ENCODE results near the gene VTCN1. TPM values are rescaled to one million over a fixed set of nuclear protein-coding genes. Genes with fewer than 3 reads are reported as not detected.
"Not testable (repeated sequence)": the region's sequence is repeated elsewhere in the genome, so short reads cannot be mapped to it uniquely, and the experiment has no call there.

Gene VTCN1
- total RNA-seq, 8 experiments from 2014 or later = 0.22 to 2.0 (median 0.43) TPM; not detected in 2

DNA sequence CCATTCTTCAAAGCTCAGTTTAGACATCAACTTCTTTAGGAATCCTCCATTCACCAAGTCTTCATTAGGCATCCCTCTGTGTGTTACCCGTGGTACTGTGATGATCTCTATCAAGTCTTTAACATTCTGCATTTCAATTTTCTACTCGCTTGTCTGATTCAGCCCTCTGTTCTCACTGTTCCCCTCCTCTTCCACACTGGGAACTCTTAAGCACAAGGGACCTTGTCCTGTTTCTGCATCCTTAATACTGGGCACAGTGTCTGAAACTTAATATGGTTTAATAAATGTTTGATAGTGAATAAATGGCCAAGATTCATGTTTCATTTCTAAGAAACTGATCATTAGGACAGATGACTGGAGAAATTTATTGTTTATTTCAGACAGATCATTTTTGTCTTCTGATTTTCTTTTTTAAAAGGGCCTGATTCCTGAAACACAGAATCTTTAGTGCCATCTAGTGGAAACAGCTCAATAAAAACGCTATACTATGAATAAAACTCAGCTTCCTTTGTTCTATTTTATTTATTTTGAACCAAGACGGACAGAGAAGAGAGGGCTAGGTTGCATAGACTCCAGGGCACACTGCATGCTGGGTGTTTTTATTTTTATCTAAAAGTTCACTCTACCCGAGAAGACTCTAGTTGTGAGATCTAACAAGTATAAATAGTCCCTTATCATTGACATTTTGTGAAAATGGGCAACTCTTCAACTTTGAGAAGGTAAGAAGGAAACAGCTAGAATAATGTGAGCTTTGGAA is 82.2 kb downstream of the VTCN1 start:
- ATAC-seq (replicated peaks in 6 of 8) = peak; percentile 53 to 74 (median 61)
- in situ Hi-C loops (cut with MboI; ENCODE audit: low pct_unique_long_range_greater_than_20kb in 2 of 9, low sequenced_read_pairs in 9 of 9, unreplicated experiment in 9 of 9) = loop anchor here in 1 of 9 experiments (25.0 kb wide), 1 partner anchor 159 kb away; no protein-coding TSS in a partner anchor
- WGBS, 10 experiments = 0 to 88% (median 25%) methylated on average over 1 to 5 of the region's 5 CpGs
- Histone ChIP-seq H3K4me1 (replicated peaks in 1 of 2) (peaks cover 2 to 8% of the 10 kb centered on the region in 2 donors), H3K4me3 (no peak overlapping the region), H3K27ac (no peak overlapping the region)

DNA sequence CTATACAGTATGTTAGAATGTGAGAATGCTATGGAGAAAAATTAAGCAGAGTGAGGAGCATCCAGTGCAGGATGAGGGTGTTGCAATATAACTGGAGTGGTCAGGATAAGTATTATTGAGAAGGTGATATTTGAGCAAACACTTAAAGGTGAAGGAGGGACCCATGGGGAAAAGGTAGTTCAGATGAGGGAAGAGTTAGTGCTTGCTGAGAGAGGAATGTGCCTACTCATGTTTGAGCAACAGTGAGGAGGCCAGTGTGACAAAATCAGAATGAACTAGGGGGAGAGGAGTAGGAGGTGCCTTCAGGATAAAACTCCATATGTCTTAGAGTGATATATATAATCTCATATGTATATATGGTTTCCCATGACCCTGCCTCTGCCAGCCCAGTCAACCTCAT is 82.9 kb downstream of the VTCN1 start:
- in situ Hi-C loops (cut with MboI; ENCODE audit: low pct_unique_long_range_greater_than_20kb in 2 of 9, low sequenced_read_pairs in 9 of 9, unreplicated experiment in 9 of 9) = loop anchor here in 1 of 9 experiments (25.0 kb wide), 1 partner anchor 160 kb away; no protein-coding TSS in a partner anchor
- no peak overlapping the region for H3K27ac ChIP-seq
- peaks cover 2 to 8% of the 10 kb centered on the region in 2 donors for H3K4me1 ChIP-seq (replicated peaks in 1 of 2)
- no peak for ATAC-seq (replicated peaks in 6 of 8)
- H3K4me3 ChIP-seq = no peak overlapping the region

DNA sequence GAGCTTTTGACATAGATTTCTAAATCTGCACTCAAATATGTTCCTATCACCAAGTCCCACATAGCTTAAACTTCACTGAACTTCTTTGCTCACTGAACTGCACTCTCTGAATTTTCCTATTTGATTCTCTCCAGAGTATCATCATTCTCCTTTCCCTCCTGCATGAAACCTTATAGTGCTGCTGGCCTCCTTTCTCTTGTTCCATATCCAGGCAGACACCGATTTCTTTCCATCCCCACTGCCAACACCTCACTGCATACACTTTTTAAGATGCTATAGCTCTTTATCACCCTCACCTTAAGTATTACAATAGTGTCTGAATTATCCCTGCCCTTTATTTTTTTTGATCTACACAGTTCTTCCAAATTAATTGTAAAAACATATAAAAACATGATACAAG is 86.1 kb downstream of the VTCN1 start:
- Histone ChIP-seq H3K4me3 (no peak overlapping the region), H3K4me1 (replicated peaks in 1 of 2) (peaks cover 14 to 18% of the 10 kb centered on the region in 2 donors), H3K27ac (no peak overlapping the region)
- 8 to 100% (median 75%) methylated on average over 1 of the region's 1 CpG; no CpG with 5 or more reads in 1 of the 10 experiments for WGBS, 10 experiments
- no peak for ATAC-seq (replicated peaks in 6 of 8)
- in situ Hi-C loops (cut with MboI; ENCODE audit: low pct_unique_long_range_greater_than_20kb in 2 of 9, low sequenced_read_pairs in 9 of 9, unreplicated experiment in 9 of 9) = loop anchor here in 1 of 9 experiments (25.0 kb wide), 1 partner anchor 163 kb away; no protein-coding TSS in a partner anchor

DNA sequence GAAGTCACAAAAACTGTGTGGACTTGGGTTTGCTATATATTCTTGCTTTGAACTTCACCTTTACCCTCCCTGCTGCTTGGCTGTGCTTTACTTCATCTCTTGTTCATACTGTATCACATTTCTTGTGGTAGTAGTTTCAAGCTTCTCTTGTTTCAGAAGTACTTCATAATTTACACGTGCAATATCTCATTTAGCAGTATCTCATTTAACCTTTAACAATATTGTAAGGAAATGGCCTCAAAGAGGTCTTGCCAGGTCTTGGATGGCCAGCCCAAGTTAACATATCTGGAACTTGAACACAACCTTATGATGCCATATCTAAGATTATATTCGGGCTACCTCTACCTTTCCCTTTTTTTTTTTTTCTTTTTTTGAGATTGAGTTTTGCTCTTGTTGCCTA is 87.5 kb downstream of the VTCN1 start:
- in situ Hi-C loops (cut with MboI; ENCODE audit: low pct_unique_long_range_greater_than_20kb in 2 of 9, low sequenced_read_pairs in 9 of 9, unreplicated experiment in 9 of 9) = no loop called here
- H3K4me3 ChIP-seq = no peak overlapping the region
- 80 to 100% (median 100%) methylated on average over 1 to 2 of the region's 2 CpGs for WGBS, 10 experiments
- ATAC-seq (replicated peaks in 6 of 8) = no peak
- H3K4me1 ChIP-seq (replicated peaks in 1 of 2) = peaks cover 11 to 12% of the 10 kb centered on the region in 2 donors
- H3K27ac ChIP-seq = no peak overlapping the region

DNA sequence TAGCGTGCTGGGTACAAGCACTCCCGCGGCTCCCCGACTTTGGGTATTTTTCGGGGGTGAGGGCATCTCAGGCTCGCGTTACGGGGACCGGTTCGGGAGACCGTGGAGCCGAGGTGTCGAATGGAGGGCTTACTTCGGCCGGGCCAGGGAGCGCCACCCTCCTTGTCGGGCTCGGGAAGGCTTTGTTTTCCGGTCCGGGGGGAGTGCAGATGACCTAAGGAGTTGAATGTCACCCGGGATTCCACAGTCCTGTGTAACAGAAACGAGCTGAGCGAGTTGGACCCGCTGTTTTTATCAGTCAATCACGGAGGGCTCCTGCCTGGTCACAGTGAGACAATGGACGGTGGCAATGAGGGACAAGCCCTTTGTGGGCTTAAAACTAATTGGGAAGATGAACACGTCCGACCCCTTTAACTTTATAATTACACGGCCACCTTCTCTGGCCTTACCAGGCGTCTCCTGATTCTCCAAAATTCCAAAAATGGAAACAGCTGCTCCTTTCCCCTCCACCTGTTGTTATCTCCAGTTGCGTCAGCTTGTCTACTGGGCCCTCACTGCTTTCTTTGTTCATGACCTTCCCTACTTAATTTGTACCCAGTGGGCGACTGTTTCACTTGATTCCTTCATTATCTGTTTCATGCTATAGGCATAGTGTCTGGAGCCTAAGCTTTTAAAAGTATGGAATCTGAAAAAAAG is 88.2 kb downstream of the VTCN1 start:
- ATAC-seq (replicated peaks in 6 of 8) = no peak
- Histone ChIP-seq H3K4me1 (replicated peaks in 1 of 2) (peaks cover 10 to 12% of the 10 kb centered on the region in 2 donors), H3K27ac (peak overlapping the region; percentile 89 to 90), H3K4me3 (peak overlapping the region; percentile 44 to 61 (median 53))
- in situ Hi-C loops (cut with MboI; ENCODE audit: low pct_unique_long_range_greater_than_20kb in 2 of 9, low sequenced_read_pairs in 9 of 9, unreplicated experiment in 9 of 9) = no loop called here
- WGBS, 10 experiments = 36 to 100% (median 83%) methylated on average over 1 to 27 of the region's 32 CpGs

DNA sequence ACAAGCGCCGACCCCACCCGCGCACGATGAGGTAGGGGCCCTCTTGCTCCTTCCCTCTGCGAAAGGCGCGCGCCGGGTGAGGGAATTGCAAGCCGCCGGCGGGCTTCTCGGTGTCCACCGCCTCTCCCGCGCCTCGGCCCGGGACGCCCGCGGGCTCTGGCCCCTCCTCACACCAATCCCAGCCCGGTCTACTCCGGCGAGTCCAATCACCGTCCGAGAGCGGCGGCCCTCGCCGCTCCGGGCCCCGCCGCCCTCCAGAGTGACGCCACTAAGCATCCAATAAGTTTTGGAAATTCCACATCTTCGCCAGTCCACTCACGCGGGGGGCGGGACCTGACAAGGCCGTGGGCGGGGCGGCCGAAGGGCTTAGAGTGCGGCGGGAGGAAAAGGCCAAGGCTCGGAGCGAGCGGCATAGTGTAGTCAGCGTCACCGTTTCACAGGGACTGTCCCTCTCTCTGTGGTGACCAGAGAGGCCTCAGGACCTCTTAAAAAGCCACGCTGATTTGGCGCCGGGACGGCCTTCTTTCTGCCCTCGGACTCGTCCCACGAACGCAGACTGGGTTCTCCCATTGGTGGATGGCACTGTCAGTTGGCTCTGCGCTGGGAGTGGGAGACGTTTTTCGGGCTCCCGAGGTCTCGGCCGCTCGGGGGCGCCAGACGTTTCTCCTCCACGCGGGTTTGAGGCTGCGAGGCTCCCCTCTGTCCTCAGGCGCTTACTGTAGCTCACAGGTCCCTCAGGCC is 89.0 kb downstream of the VTCN1 start, which contains the start of gene TRIM45:
Gene TRIM45, minus strand, starts transcription at position 161 of the 741 bp plus-strand sequence. CDS start 548 bp downstream, outside the sequence.
- Histone ChIP-seq H3K27ac (peak within 1 kb of the TSS; percentile 89 to 90), H3K4me1 (replicated peaks in 1 of 2) (peaks cover 10 to 12% of the 10 kb centered on the region in 2 donors), H3K4me3 (peak within 1 kb of the TSS; percentile 44 to 61 (median 53))
- peak; percentile 93 to 97 (median 96) for ATAC-seq (replicated peaks in 6 of 8)
- in situ Hi-C loops (cut with MboI; ENCODE audit: low pct_unique_long_range_greater_than_20kb in 2 of 9, low sequenced_read_pairs in 9 of 9, unreplicated experiment in 9 of 9) = no loop called here
- WGBS, 10 experiments = 0 to 6% (median 1%) methylated on average over 4 to 28 of the region's 71 CpGs; no CpG with 5 or more reads in 6 of the 10 experiments

DNA sequence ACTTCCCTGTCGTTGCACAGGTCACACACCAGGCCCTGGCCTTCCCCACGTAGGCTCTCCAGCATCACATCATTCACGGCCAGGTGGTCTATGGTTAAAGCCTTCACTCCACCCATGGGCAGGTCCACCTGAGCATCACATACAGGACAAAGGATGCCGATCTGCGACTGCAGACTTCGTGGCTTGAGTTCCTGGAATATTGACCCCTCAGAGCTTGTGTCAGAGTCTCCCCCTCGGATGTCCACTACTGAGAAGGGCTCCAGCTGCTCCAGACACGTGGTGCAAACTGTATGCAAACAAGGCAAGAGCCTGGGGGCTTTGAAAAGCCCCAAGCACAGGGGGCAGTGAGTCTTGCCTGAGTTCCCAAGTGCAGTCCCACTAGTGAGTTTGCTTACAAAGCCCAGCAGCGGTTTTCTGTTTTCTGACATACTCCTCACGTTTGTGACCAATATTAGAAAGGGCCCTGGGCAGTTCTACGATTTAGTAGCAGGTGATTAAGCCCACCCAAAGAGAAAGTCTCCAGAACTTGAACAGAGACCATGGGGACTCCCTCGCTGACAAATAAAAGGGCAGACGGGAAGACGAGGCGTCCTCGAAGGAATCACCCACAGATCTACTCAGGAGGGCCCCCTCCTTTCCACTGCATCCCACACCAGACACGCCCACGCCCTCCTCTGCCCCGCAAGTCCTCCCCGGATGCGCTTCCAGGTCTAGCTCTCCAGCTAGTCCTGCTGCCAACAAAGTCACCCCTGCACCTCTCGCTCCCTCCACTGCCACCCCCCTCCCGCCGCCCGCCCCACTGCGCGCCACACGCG is 89.7 kb downstream of the VTCN1 start:
- peak overlapping the region; percentile 89 to 90 for H3K27ac ChIP-seq
- peak in 4 of 8 experiments; percentile 13 to 58 (median 38) for ATAC-seq (replicated peaks in 6 of 8)
- 2 to 60% (median 20%) methylated on average over 3 to 13 of the region's 29 CpGs; no CpG with 5 or more reads in 3 of the 10 experiments for WGBS, 10 experiments
- in situ Hi-C loops (cut with MboI; ENCODE audit: low pct_unique_long_range_greater_than_20kb in 2 of 9, low sequenced_read_pairs in 9 of 9, unreplicated experiment in 9 of 9) = no loop called here
- peaks cover 10 to 12% of the 10 kb centered on the region in 2 donors for H3K4me1 ChIP-seq (replicated peaks in 1 of 2)
- peak overlapping the region; percentile 44 to 61 (median 53) for H3K4me3 ChIP-seq

DNA sequence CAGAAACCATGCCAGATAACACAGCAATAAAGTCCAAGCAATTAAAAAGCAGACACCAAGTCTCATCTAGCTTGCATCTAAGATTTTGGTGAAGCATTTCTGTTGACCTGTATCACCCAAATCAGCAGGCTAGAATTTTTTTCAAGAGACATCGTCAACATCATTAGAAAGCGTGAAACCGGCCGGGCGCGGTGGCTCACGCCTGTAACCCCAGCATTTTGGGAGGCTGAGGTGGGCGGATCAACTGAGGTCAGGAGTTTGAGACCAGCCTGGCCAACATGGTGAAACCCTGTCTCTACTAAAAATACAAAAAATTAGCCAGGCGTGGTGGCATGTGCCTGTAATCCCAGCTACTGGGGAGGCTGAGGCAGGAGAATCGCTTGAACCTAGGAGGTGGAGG is 91.6 kb downstream of the VTCN1 start:
- H3K27ac ChIP-seq; ATAC-seq (replicated peaks in 6 of 8); H3K4me3 ChIP-seq; in situ Hi-C loops (cut with MboI; ENCODE audit: low pct_unique_long_range_greater_than_20kb in 2 of 9, low sequenced_read_pairs in 9 of 9, unreplicated experiment in 9 of 9): not testable (repeated sequence)
- H3K4me1 ChIP-seq (replicated peaks in 1 of 2) = peaks cover 10 to 19% of the 10 kb centered on the region in 2 donors
- 90 to 100% (median 97%) methylated on average over 1 to 9 of the region's 10 CpGs; no CpG with 5 or more reads in 5 of the 10 experiments for WGBS, 10 experiments

DNA sequence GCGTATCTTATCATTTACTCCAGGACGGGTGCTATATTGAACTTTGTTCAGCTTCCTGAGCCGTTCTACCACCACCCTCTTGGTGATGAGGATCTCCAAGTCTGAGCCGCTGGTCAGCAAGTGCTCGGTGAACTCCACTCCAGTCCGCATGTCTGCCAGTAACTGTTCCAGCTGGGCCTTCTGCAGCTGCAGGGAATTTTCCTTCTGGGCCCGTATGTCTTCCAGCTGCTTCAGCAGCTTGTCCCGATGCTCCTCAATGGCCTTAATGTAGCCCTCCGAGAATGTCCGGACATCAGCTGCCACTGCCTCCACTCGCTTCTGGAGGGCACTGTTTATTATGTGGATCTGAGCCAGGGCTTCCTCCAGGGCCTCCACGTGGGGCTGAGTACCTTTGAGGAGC is 92.6 kb downstream of the VTCN1 start:
- WGBS, 10 experiments = 53 to 100% (median 95%) methylated on average over 2 to 12 of the region's 12 CpGs; no CpG with 5 or more reads in 3 of the 10 experiments
- H3K4me3 ChIP-seq = no peak overlapping the region
- H3K4me1 ChIP-seq (replicated peaks in 1 of 2) = peaks cover 17 to 25% of the 10 kb centered on the region in 2 donors
- H3K27ac ChIP-seq = no peak overlapping the region
- in situ Hi-C loops (cut with MboI; ENCODE audit: low pct_unique_long_range_greater_than_20kb in 2 of 9, low sequenced_read_pairs in 9 of 9, unreplicated experiment in 9 of 9) = no loop called here
- no peak for ATAC-seq (replicated peaks in 6 of 8)

DNA sequence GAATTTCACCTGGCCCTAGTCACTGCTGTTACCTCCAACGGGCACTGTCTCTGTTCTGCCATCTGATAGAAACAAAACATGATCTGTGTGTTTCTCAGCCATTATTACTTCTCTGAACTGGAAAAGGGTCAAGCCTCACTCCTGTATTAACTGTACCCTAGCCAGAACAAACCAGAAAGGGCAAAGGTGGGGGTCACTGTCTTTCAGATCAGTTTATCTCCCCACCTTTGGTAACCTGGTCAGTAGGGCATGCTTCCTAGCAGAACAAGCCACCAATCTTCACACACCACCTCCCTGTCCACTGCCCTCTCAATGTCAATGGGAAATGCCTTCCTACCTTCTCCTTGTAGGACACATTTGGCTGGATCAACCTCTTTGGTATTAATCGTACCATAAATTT is 93.0 kb downstream of the VTCN1 start:
- H3K4me3 ChIP-seq = no peak overlapping the region
- no peak overlapping the region for H3K27ac ChIP-seq
- 70 to 100% (median 100%) methylated on average over 1 to 2 of the region's 2 CpGs; no CpG with 5 or more reads in 2 of the 10 experiments for WGBS, 10 experiments
- H3K4me1 ChIP-seq (replicated peaks in 1 of 2) = peaks cover 21 to 29% of the 10 kb centered on the region in 2 donors
- in situ Hi-C loops (cut with MboI; ENCODE audit: low pct_unique_long_range_greater_than_20kb in 2 of 9, low sequenced_read_pairs in 9 of 9, unreplicated experiment in 9 of 9) = no loop called here
- no peak for ATAC-seq (replicated peaks in 6 of 8)

DNA sequence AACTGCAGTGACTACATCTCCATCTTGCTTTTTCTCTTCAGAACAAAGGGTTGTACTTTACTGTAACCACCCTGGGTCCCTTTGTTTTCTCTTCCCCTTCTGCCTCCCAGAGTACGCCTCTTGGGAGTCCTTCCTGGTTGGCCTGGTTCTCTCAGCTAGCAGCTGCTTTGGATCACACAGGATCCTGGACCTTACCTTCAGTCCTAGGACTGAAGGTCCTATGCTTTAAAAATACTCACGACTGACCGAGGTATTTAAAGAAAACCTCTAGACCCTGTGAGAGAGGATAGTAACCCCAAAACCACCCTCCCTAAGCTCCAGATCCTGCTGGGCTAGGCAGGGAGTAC is 94.0 kb downstream of the VTCN1 start:
- 80 to 100% (median 92%) methylated on average over 1 to 3 of the region's 3 CpGs; no CpG with 5 or more reads in 4 of the 10 experiments for WGBS, 10 experiments
- H3K4me1 ChIP-seq (replicated peaks in 1 of 2) = peaks cover 26 to 33% of the 10 kb centered on the region in 2 donors
- no peak overlapping the region for H3K4me3 ChIP-seq
- no peak overlapping the region for H3K27ac ChIP-seq
- in situ Hi-C loops (cut with MboI; ENCODE audit: low pct_unique_long_range_greater_than_20kb in 2 of 9, low sequenced_read_pairs in 9 of 9, unreplicated experiment in 9 of 9) = no loop called here
- ATAC-seq (replicated peaks in 6 of 8) = no peak
